HCT116 (cell line): ENCODE measurements around the gene ADCY6. TPM values are rescaled to one million over a fixed set of nuclear protein-coding genes. Genes with fewer than 3 reads are reported as not detected.

ENCODE experiments used
- ATAC-seq: fragments of 200-7000 bp; cut with Tn5 transposase; 2 replicates; pipeline ENCODE4 v1.9.1; 2020; ENCODE audit warnings: mild to moderate bottlenecking, moderate library complexity
- BruUV-seq: library from RNA; stranded (reverse); fragments of 400-500 nt; replicated peaks from 2 replicates; lab custom pipeline; 2021; lab: Mats Ljungman, UMichigan
- CTCF ChIA-PET: fragments of 300-600 bp; sonication (Branson Sonifier 250); formaldehyde crosslinking; loops from one replicate; lab custom pipeline; 2021; ENCODE audit warnings: antibody characterized with exemption; lab: Charles Lee
- POLR2A ChIA-PET: fragments of 300-600, 350-600 bp; sonication (Branson Sonifier 250); formaldehyde crosslinking; loops from one replicate; lab custom pipeline; 2021; ENCODE audit warnings: antibody characterized with exemption; lab: Charles Lee
- RAD21 ChIA-PET, 2 experiments: fragments of 300-600 bp; sonication (Branson Sonifier 250); formaldehyde crosslinking; loops; one replicate each; lab custom pipeline; 2023; ENCODE audit warnings: low total read pairs in 2 of 2; ENCODE audit not compliant: uncharacterized antibody in 2 of 2, unreplicated experiment in 2 of 2, low non-redundant PET in 1 of 2; lab: Charles Lee
- DNase-seq: peaks from one replicate; pipeline ENCODE4 v3.0.0-alpha.2; 2010; ENCODE audit warnings: low read depth, low spot score
- H2AFZ ChIP-seq: fragments of 200-600 bp; shearing (Covaris generic), sonication (generic); 2 replicates; pipeline ENCODE4 v1.6.1; 2017; ENCODE audit warnings: low read depth, mixed run types, mixed read lengths, antibody characterized with exemption, low read length; ENCODE audit not compliant: poor library complexity, severe bottlenecking
- H3K27ac ChIP-seq: 2 replicates; pipeline ENCODE4 v1.5.1; 2012; ENCODE audit warnings: low read depth, low read length
- H3K27me3 ChIP-seq: fragments of 200-600 bp; sonication (generic); 2 replicates; pipeline ENCODE4 v1.6.1; 2016; ENCODE audit warnings: mixed run types, low read length, mixed read lengths; ENCODE audit not compliant: insufficient read depth
- H3K36me3 ChIP-seq, 2 experiments: fragments of 200-500 bp in 1 of 2; fragments of 200-600 bp in 1 of 2; sonication (Bioruptor generic) in 1 of 2; sonication (generic) in 1 of 2; 2 replicates each; pipeline versions ENCODE4 v1.5.1 to v1.6.1; 2014 to 2016; ENCODE audit warnings: low read length in 2 of 2, inconsistent platforms in 1 of 2, mixed read lengths in 1 of 2, mixed run types in 1 of 2; ENCODE audit not compliant: insufficient read depth in 2 of 2, control insufficient read depth in 1 of 2
- H3K4me1 ChIP-seq, 2 experiments: fragments of 200-600 bp in 1 of 2; sonication (generic) in 1 of 2; 2 replicates each; pipeline versions ENCODE4 v1.5.1 to v1.6.1; 2012 to 2017; ENCODE audit warnings: low read length in 2 of 2, inconsistent platforms in 1 of 2, mild to moderate bottlenecking in 1 of 2, mixed read lengths in 1 of 2, mixed run types in 1 of 2, moderate library complexity in 1 of 2; ENCODE audit not compliant: insufficient read depth in 2 of 2, control insufficient read depth in 1 of 2
- H3K4me2 ChIP-seq: fragments of 200-600 bp; sonication (generic); 2 replicates; pipeline ENCODE4 v1.6.1; 2017; ENCODE audit warnings: mixed run types, low read length, mixed read lengths
- H3K4me3 ChIP-seq, 2 experiments: fragments of 200-600 bp in 1 of 2; sonication (generic) in 1 of 2; replicated peaks in 1 of 2; 2 replicates each; pipeline ENCODE4 v1.5.1; 2011 to 2016; ENCODE audit warnings: low read length in 2 of 2, control low read depth in 1 of 2, low read depth in 1 of 2, mild to moderate bottlenecking in 1 of 2, mixed read lengths in 1 of 2, mixed run types in 1 of 2
- H3K79me2 ChIP-seq: fragments of 200-600 bp; sonication (generic); 2 replicates; pipeline ENCODE4 v1.6.1; 2017; ENCODE audit warnings: mild to moderate bottlenecking, mixed run types, low read length, moderate library complexity, mixed read lengths; ENCODE audit not compliant: insufficient read depth
- H3K9ac ChIP-seq: fragments of 200-600 bp; sonication (generic); 2 replicates; pipeline ENCODE4 v1.6.1; 2016; ENCODE audit warnings: low read length, mixed read lengths
- H3K9me2 ChIP-seq: fragments of 200-600 bp; sonication (generic), shearing (Covaris generic); 2 replicates; pipeline ENCODE4 v1.6.1; 2017; ENCODE audit warnings: mixed run types, mild to moderate bottlenecking, moderate library complexity; ENCODE audit not compliant: insufficient read depth
- H3K9me3 ChIP-seq, 2 experiments: fragments of 200-500 bp in 1 of 2; fragments of 200-600 bp in 1 of 2; sonication (Bioruptor generic) in 1 of 2; sonication (generic) in 1 of 2; 2 replicates each; pipeline ENCODE4 v1.6.1; 2014 to 2017; ENCODE audit warnings: low read length in 2 of 2, mixed read lengths in 2 of 2, inconsistent platforms in 1 of 2, low read depth in 1 of 2, mild to moderate bottlenecking in 1 of 2, mixed run types in 1 of 2, moderate library complexity in 1 of 2; ENCODE audit not compliant: control insufficient read depth in 1 of 2, insufficient read depth in 1 of 2
- H4K20me1 ChIP-seq: fragments of 200-600 bp; sonication (generic), shearing (Covaris generic); 2 replicates; pipeline ENCODE4 v1.6.1; 2017; ENCODE audit warnings: mixed run types, mild to moderate bottlenecking, moderate library complexity; ENCODE audit not compliant: insufficient read depth
- ATF3 ChIP-seq: IDR thresholded peaks from 2 replicates; pipeline ENCODE4 v1.6.1; 2012
- EGR1 ChIP-seq: IDR thresholded peaks from 2 replicates; pipeline ENCODE4 v1.6.1; 2012; ENCODE audit warnings: low read depth
- ELF1 ChIP-seq: IDR thresholded peaks from 2 replicates; pipeline ENCODE4 v1.6.1; 2012; ENCODE audit warnings: low read depth, borderline replicate concordance
- EZH2 ChIP-seq: fragments of 200-600 bp; sonication (generic); IDR thresholded peaks from 2 replicates; pipeline ENCODE4 v1.6.1; 2017; ENCODE audit warnings: antibody characterized with exemption, mixed run types
- JUND ChIP-seq: IDR thresholded peaks from 2 replicates; pipeline ENCODE4 v1.6.1; 2012
- RAD21 ChIP-seq: IDR thresholded peaks from 2 replicates; pipeline ENCODE4 v1.6.1; 2012; ENCODE audit warnings: low read depth, mild to moderate bottlenecking
- REST ChIP-seq: IDR thresholded peaks from 2 replicates; pipeline ENCODE4 v1.6.1; 2012; ENCODE audit warnings: low read depth
- SIN3A ChIP-seq: IDR thresholded peaks from 2 replicates; pipeline ENCODE4 v1.6.1; 2012; ENCODE audit warnings: low read depth
- SP1 ChIP-seq: IDR thresholded peaks from 2 replicates; pipeline ENCODE4 v1.6.1; 2012; ENCODE audit warnings: low read depth
- ZFX ChIP-seq: fragments of 450-650 bp; IDR thresholded peaks from 2 replicates; pipeline ENCODE4 v1.6.1; 2017
- intact Hi-C: fragments of 100-400 bp; cut with micrococcal nuclease; formaldehyde crosslinking; loops from 2 replicates; pipeline ENCODE4 v1.10.0; 2022
- total RNA-seq: library from RNA; stranded (reverse); gene quantifications from one replicate; pipeline ENCODE4 v1.2.1, GENCODE V29; 2021; ENCODE audit not compliant: unreplicated experiment
- TF ChIP-seq, protein P1 (sequence below): IDR thresholded peaks from 2 replicates; pipeline ENCODE4 v1.6.1; 2012

ADCY6 gene
- total RNA-seq, 1 experiment from 2014 or later: 24.9 TPM

DNA sequence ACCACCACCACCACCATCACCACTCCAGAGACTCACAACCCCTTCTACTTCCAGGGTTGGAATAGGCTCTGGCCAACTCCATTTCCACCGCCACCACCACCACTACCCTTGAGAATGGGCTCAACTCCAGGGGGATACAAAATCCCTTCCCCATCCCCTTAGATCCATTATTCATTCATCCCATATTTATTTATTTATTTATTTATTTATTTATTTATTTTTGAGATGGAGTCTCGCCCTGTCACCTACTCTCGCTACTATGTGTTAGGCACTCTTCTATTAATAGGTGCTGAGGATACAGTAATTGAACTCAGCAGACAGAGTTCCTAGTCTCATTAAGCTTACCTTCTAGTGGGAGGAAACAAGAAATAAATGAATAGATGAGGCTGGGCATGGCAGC, 4.8 kb upstream of the ADCY6 start:
- H3K79me2 ChIP-seq: no peaks in the 10 kb centered on the region; the same call in 1 of the 2 replicates
- TF ChIP-seq RAD21 (no peak), REST (no peak), EZH2 (no peak), ZFX (no peak), ATF3 (no peak), SIN3A (no peak), JUND (no peak), EGR1 (no peak), ELF1 (no peak), SP1 (no peak)
- TF ChIP-seq, protein P1, sequence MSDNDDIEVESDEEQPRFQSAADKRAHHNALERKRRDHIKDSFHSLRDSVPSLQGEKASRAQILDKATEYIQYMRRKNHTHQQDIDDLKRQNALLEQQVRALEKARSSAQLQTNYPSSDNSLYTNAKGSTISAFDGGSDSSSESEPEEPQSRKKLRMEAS: no peak
- intact Hi-C loops: no loop called here
- H3K27me3 ChIP-seq: no peaks in the 10 kb centered on the region
- DNase-seq (no peak), ATAC-seq (no peak)
- no peaks in the 10 kb centered on the region for H4K20me1 ChIP-seq
- BruUV-seq: no TSS peak
- CTCF ChIA-PET: interaction anchor here (1.3 to 7.9 kb wide), 3 partner anchors 41 to 59 kb away, joined by 3 to 85 read pairs (median 3); no protein-coding TSS in a partner anchor
- H3K27ac ChIP-seq: no peak overlapping the region
- no peak overlapping the region for H3K4me2 ChIP-seq
- RAD21 ChIA-PET: interaction anchor here in 1 of 2 experiments (2.1 kb wide), 1 partner anchor 40 kb away, joined by 10 read pairs; no protein-coding TSS in a partner anchor
- H2AFZ ChIP-seq: no peak overlapping the region
- H3K4me3 ChIP-seq: no peak overlapping the region
- no peak overlapping the region for H3K9ac ChIP-seq
- no peaks in the 10 kb centered on the region for H3K36me3 ChIP-seq
- H3K9me2 ChIP-seq: no peaks in the 10 kb centered on the region
- POLR2A ChIA-PET: interaction anchor here (1.7 kb wide), 1 partner anchor 40 kb away, joined by 12 read pairs; no protein-coding TSS in a partner anchor
- H3K9me3 ChIP-seq: no peaks in the 10 kb centered on the region
- peaks cover 16 to 25% of the 10 kb centered on the region in 2 experiments for H3K4me1 ChIP-seq
